Stimulated activated CD8-positive, alpha-beta memory T cell treated with anti-CD3 and anti-CD28 coated beads, Interleukin-12 subunit alpha, Interleukin-12 subunit beta, amount 100 ng/mL, for 4 hours (primary cell): ENCODE data around the gene UBE2QL1.

Experiments used
- DNase-seq: peaks from one replicate; pipeline ENCODE4 v3.0.0-alpha.2; 2020; ENCODE audit warnings: low read depth

The UBE2QL1 gene

DNA sequence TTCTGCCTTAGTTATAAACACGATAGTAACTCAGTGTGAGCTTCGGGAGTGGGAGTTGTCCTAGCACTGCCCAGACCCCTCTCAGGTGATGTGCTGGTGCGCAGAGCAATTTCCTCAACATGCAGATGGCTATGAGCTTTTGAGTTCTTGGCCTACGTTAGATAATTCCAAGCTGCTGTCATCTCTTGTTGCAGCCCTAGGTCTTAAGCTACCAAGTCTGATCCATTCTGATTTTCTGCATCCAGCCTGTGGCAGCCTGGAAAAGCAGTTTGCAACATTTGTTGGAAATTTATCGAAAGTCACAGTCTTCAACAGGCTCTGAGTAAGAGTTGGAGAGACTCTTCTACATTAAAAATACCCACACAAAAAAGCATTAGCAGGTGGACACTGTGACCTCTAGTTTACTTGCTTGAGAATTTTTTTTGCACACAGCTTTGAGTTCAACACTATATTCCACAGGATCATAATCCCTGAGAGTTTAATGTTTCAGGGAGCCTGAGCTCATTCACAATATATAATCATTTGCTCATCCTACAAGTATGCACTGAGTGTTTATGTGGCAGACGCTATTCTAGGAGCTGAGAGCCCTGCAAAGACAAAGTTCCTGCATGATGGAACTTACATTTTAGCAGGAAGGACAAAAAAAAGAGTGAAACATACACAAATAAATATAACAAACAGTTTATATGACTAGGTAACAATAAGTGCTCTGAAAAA, 91.6 kb downstream of the UBE2QL1 start:
- no peak for DNase-seq

- DNase-seq = no peak
Observed at GRCh38 chr5:6541256-6542013, 92.8 kb downstream of the UBE2QL1 start.

- no peak for DNase-seq
Observed at GRCh38 chr5:6542421-6543345, 94.0 kb downstream of the UBE2QL1 start.

GRCh38 chr5:6543346-6543730, 94.7 kb downstream of the UBE2QL1 start:
- DNase-seq = no peak

DNA sequence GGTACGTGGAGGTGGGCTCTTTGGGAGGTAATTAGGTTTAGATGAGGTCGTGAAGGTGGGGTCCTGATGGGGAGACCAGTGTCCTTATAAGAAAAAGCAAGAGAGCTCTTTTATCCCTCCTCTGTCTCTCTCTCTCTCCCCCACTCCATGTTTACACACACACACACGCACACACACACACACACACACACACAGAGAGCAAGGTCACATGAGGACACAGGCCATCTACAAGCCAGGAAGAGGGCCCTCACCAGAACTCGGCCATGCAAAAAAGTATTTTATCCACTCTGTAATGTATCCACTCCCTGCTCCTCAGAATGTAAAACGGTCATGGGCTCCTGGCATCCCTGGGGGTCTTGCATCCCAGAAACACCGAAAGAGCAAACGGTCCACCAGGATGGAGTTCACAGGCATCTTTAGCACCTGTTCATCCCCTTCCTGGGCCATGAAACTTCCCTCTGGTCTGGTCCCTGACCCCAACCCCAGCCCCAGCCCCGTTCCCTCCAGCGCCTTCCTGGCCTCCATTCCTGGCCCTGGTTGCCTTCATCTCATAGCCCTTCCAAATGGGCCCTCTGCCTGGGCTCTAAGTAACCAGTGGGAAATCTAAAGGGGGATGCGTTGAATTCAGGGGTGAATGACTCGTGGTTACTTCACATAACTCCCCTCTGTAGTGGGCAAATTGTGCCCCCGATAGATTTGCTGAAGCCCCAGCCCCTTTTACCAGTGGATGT, 95.3 kb downstream of the UBE2QL1 start:
- DNase-seq = no peak
